ENCODE results near the gene MSANTD2.
A peak's percentile ranks its signal among the peaks of the same experiment; 100 is the strongest.

Gene MSANTD2

GRCh38 chr11:124800226-124800929 is at the start of gene MSANTD2:
Gene MSANTD2, minus strand, starts transcription at chr11:124800406. Its CDS starts 26 bp downstream, at chr11:124800380.
- DNase-seq (ENCODE audit: low read depth in 1 of 2, low spot score in 1 of 2) = peak; percentile 53 to 73

GRCh38 chr11:124846070-124846673 is 46.0 kb upstream of the MSANTD2 start:
- DNase-seq (ENCODE audit: low read depth in 1 of 2, low spot score in 1 of 2) = no peak

- no peak for DNase-seq (ENCODE audit: low read depth in 1 of 2, low spot score in 1 of 2)
These were observed 44.5 kb upstream of the MSANTD2 start for GRCh38 chr11:124844664-124845079.

GRCh38 chr11:124843616-124843910 is 43.4 kb upstream of the MSANTD2 start:
- no peak for DNase-seq (ENCODE audit: low read depth in 1 of 2, low spot score in 1 of 2)

GRCh38 chr11:124842305-124842704 is 42.1 kb upstream of the MSANTD2 start:
- no peak for DNase-seq (ENCODE audit: low read depth in 1 of 2, low spot score in 1 of 2)

- no peak for DNase-seq (ENCODE audit: low read depth in 1 of 2, low spot score in 1 of 2)
These were observed 41.6 kb upstream of the MSANTD2 start for GRCh38 chr11:124841840-124842239.

GRCh38 chr11:124841201-124841600 is 41.0 kb upstream of the MSANTD2 start:
- DNase-seq (ENCODE audit: low read depth in 1 of 2, low spot score in 1 of 2) = no peak

GRCh38 chr11:124840666-124841065 is 40.5 kb upstream of the MSANTD2 start:
- DNase-seq (ENCODE audit: low read depth in 1 of 2, low spot score in 1 of 2) = no peak

- DNase-seq (ENCODE audit: low read depth in 1 of 2, low spot score in 1 of 2) = no peak
These were observed 39.9 kb upstream of the MSANTD2 start for GRCh38 chr11:124839972-124840621.

- no peak for DNase-seq (ENCODE audit: low read depth in 1 of 2, low spot score in 1 of 2)
These were observed 39.1 kb upstream of the MSANTD2 start for GRCh38 chr11:124839128-124839971.

- DNase-seq (ENCODE audit: low read depth in 1 of 2, low spot score in 1 of 2) = no peak
These were observed 38.6 kb upstream of the MSANTD2 start for GRCh38 chr11:124838805-124839127.

- no peak for DNase-seq (ENCODE audit: low read depth in 1 of 2, low spot score in 1 of 2)
These were observed 37.3 kb upstream of the MSANTD2 start for GRCh38 chr11:124837491-124837856.

GRCh38 chr11:124835918-124836317 is 35.7 kb upstream of the MSANTD2 start:
- no peak for DNase-seq (ENCODE audit: low read depth in 1 of 2, low spot score in 1 of 2)

GRCh38 chr11:124834526-124835180 is 34.4 kb upstream of the MSANTD2 start:
- no peak for DNase-seq (ENCODE audit: low read depth in 1 of 2, low spot score in 1 of 2)

- no peak for DNase-seq (ENCODE audit: low read depth in 1 of 2, low spot score in 1 of 2)
These were observed 32.4 kb upstream of the MSANTD2 start for GRCh38 chr11:124832571-124832970.

GRCh38 chr11:124831897-124832296 is 31.7 kb upstream of the MSANTD2 start:
- DNase-seq (ENCODE audit: low read depth in 1 of 2, low spot score in 1 of 2) = no peak

GRCh38 chr11:124830749-124831148 is 30.5 kb upstream of the MSANTD2 start:
- DNase-seq (ENCODE audit: low read depth in 1 of 2, low spot score in 1 of 2) = no peak

GRCh38 chr11:124829986-124830385 is 29.8 kb upstream of the MSANTD2 start:
- no peak for DNase-seq (ENCODE audit: low read depth in 1 of 2, low spot score in 1 of 2)

GRCh38 chr11:124825876-124826275 is 25.7 kb upstream of the MSANTD2 start:
- DNase-seq (ENCODE audit: low read depth in 1 of 2, low spot score in 1 of 2) = no peak

- DNase-seq (ENCODE audit: low read depth in 1 of 2, low spot score in 1 of 2) = no peak
These were observed 23.5 kb upstream of the MSANTD2 start for GRCh38 chr11:124823512-124824376.

Measured in activated T-helper 1 cell treated with anti-CD3 and anti-CD28 coated beads, Interleukin-2, amount 50 U/mL, for 16 hours (primary cell).